Ovary (tissue), 3 donors: Measurements from ENCODE around the gene TRPM3.

Source experiments
- POLR2A ChIP-seq: fragments of 450-650 bp; IDR thresholded peaks from one replicate; pipeline ENCODE4 v1.6.1; 2017; ENCODE audit warnings: antibody characterized with exemption, mild to moderate bottlenecking, moderate library complexity
- TF ChIP-seq, protein P1 (sequence below), 3 donors: fragments of 450-650 bp in 2 of 3; fragments of 200-600 bp in 1 of 3; IDR thresholded peaks; one replicate each; pipeline versions ENCODE4 v1.5.1 to v1.8.0; 2016 to 2022; ENCODE audit warnings: antibody characterized with exemption in 3 of 3, mild to moderate bottlenecking in 1 of 3
- donor health status: DM: no; HTN: no; CAD: no.

DNA sequence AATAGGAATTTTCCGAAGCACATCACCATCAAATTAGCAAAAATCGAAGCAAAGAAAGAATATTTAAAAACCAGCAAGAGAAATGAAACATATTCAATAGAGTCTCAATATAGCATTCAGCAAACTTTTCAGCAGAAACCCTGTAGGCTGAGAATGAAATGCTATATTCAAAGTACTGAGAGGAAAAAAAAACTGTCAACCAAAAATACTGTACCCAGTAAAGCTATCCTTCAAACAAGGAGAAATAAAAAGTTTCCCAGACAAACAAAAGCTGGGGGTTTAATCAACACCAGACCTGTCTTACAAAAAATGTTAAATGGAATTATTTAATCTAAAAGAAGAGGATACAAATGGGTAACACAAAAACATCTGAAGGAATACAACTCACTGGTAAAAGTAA is 116.0 kb downstream of the TRPM3 start:
- no peak for TF ChIP-seq POLR2A
- TF ChIP-seq, protein P1, sequence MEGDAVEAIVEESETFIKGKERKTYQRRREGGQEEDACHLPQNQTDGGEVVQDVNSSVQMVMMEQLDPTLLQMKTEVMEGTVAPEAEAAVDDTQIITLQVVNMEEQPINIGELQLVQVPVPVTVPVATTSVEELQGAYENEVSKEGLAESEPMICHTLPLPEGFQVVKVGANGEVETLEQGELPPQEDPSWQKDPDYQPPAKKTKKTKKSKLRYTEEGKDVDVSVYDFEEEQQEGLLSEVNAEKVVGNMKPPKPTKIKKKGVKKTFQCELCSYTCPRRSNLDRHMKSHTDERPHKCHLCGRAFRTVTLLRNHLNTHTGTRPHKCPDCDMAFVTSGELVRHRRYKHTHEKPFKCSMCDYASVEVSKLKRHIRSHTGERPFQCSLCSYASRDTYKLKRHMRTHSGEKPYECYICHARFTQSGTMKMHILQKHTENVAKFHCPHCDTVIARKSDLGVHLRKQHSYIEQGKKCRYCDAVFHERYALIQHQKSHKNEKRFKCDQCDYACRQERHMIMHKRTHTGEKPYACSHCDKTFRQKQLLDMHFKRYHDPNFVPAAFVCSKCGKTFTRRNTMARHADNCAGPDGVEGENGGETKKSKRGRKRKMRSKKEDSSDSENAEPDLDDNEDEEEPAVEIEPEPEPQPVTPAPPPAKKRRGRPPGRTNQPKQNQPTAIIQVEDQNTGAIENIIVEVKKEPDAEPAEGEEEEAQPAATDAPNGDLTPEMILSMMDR (IDR thresholded peaks at IDR 0.05): no peak
